CD4-positive, alpha-beta T cell (primary cell): ENCODE results near the gene CYFIP1. TPM values are rescaled to one million over a fixed set of nuclear protein-coding genes. Genes with fewer than 3 reads are reported as not detected.

Experiments
- ATAC-seq: fragments of 200-7000 bp; cut with Tn5 transposase; one replicate; pipeline ENCODE4 v1.10.0; 2022; ENCODE audit warnings: mild to moderate bottlenecking; ENCODE audit not compliant: poor library complexity
- CTCF ChIA-PET: fragments of 350-600 bp; sonication (Branson Sonifier 250); formaldehyde crosslinking; loops from one replicate; lab custom pipeline; 2021; ENCODE audit warnings: antibody characterized with exemption, inconsistent platforms; lab: Charles Lee
- POLR2A ChIA-PET: fragments of 350-600 bp; sonication (Branson Sonifier 250); formaldehyde crosslinking; loops from one replicate; lab custom pipeline; 2021; ENCODE audit warnings: antibody characterized with exemption, inconsistent platforms; lab: Charles Lee
- DNase-seq, 14 experiments: peaks; one replicate each; pipeline ENCODE4 v3.0.0-alpha.2; 2013 to 2020; ENCODE audit warnings: mixed read lengths in 2 of 14
- H3K27ac ChIP-seq, 2 donors: one replicate each; pipeline versions ENCODE4 v1.5.1 to v1.7.0; 2013; ENCODE audit warnings: low read length in 2 of 2, low read depth in 1 of 2, mild to moderate bottlenecking in 1 of 2
- H3K27me3 ChIP-seq, 2 experiments: 1 replicate in 1 of 2; 2 replicates in 1 of 2; pipeline versions ENCODE4 v1.6.1 to v1.7.0; 2013; ENCODE audit warnings: low read length in 2 of 2, control low read depth in 1 of 2, mild to moderate bottlenecking in 1 of 2, moderate library complexity in 1 of 2; ENCODE audit not compliant: insufficient read depth in 2 of 2, control insufficient read depth in 1 of 2
- H3K36me3 ChIP-seq: one replicate; pipeline ENCODE4 v1.6.1; 2013; ENCODE audit warnings: low read length, control low read depth; ENCODE audit not compliant: insufficient read depth
- H3K4me1 ChIP-seq: one replicate; pipeline ENCODE4 v1.6.1; 2013; ENCODE audit warnings: low read length, control low read depth; ENCODE audit not compliant: insufficient read depth
- H3K4me3 ChIP-seq: one replicate; pipeline ENCODE4 v1.5.1; 2013; ENCODE audit warnings: mild to moderate bottlenecking, low read length, moderate library complexity
- H3K9me3 ChIP-seq, 2 experiments: 1 replicate in 1 of 2; 2 replicates in 1 of 2; pipeline versions ENCODE4 v1.6.1 to v1.7.0; 2013; ENCODE audit warnings: low read length in 2 of 2, mild to moderate bottlenecking in 2 of 2, control low read depth in 1 of 2, moderate library complexity in 1 of 2; ENCODE audit not compliant: control insufficient read depth in 1 of 2, insufficient read depth in 1 of 2
- H3K27ac Mint-ChIP-seq: one replicate; pipeline ENCODE4 v1.8.0; 2020; ENCODE audit warnings: mixed read lengths
- H3K27me3 Mint-ChIP-seq: one replicate; pipeline ENCODE4 v1.8.0; 2021; ENCODE audit warnings: mixed read lengths
- H3K36me3 Mint-ChIP-seq: one replicate; pipeline ENCODE4 v1.8.0; 2021; ENCODE audit warnings: low read depth, mixed read lengths
- H3K4me1 Mint-ChIP-seq: one replicate; pipeline ENCODE4 v1.8.0; 2021; ENCODE audit warnings: low read depth, mixed read lengths
- H3K4me3 Mint-ChIP-seq: one replicate; pipeline ENCODE4 v1.8.0; 2020; ENCODE audit warnings: mild to moderate bottlenecking, mixed read lengths
- H3K9me3 Mint-ChIP-seq: one replicate; pipeline ENCODE4 v1.8.0; 2020; ENCODE audit warnings: mixed read lengths
- intact Hi-C, 2 experiments: fragments of 100-400 bp; cut with DNase I in 1 of 2; cut with micrococcal nuclease in 1 of 2; formaldehyde crosslinking; loops; one replicate each; pipeline versions ENCODE4 v1.15.1 to v1.9.0; 2023 to 2025; cut with DNase I, micrococcal nuclease
- total RNA-seq, 174 experiments: library from RNA in 2 of 174; stranded (reverse) in 2 of 174; gene quantifications; one replicate each; pipeline ENCODE4 v1.2.3 and lab custom pipeline; 2021 to 2026
- TF ChIP-seq, protein P1 (sequence below): fragments of 200-600 bp; IDR thresholded peaks from one replicate; pipeline ENCODE4 v1.8.0; 2022; ENCODE audit warnings: antibody characterized with exemption, mild to moderate bottlenecking

CYFIP1 gene
- total RNA-seq, 2 experiments from 2014 or later, result 3.2 to 4.4 TPM

GRCh38 chr15:22911306-22911705 lies 68.9 kb downstream of the CYFIP1 start:
- intact Hi-C loops, result no loop called here
- Histone ChIP-seq H3K27ac (no peak overlapping the region), H3K36me3 (no peaks in the 10 kb centered on the region), H3K4me3 (no peak overlapping the region), H3K4me1 (no peaks in the 10 kb centered on the region), H3K27me3 (no peaks in the 10 kb centered on the region), H3K9me3 (no peaks in the 10 kb centered on the region)
- H3K4me3 Mint-ChIP-seq, result no peak overlapping the region
- ChIA-PET CTCF (no interaction called here), POLR2A (no interaction called here)
- no peaks in the 10 kb centered on the region for H3K9me3 Mint-ChIP-seq
- H3K27me3 Mint-ChIP-seq, result no peaks in the 10 kb centered on the region
- H3K4me1 Mint-ChIP-seq, result no peaks in the 10 kb centered on the region
- TF ChIP-seq, protein P1, sequence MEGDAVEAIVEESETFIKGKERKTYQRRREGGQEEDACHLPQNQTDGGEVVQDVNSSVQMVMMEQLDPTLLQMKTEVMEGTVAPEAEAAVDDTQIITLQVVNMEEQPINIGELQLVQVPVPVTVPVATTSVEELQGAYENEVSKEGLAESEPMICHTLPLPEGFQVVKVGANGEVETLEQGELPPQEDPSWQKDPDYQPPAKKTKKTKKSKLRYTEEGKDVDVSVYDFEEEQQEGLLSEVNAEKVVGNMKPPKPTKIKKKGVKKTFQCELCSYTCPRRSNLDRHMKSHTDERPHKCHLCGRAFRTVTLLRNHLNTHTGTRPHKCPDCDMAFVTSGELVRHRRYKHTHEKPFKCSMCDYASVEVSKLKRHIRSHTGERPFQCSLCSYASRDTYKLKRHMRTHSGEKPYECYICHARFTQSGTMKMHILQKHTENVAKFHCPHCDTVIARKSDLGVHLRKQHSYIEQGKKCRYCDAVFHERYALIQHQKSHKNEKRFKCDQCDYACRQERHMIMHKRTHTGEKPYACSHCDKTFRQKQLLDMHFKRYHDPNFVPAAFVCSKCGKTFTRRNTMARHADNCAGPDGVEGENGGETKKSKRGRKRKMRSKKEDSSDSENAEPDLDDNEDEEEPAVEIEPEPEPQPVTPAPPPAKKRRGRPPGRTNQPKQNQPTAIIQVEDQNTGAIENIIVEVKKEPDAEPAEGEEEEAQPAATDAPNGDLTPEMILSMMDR, result no peak
- H3K36me3 Mint-ChIP-seq, result no peaks in the 10 kb centered on the region
- no peak for ATAC-seq
- no peak overlapping the region for H3K27ac Mint-ChIP-seq
- DNase-seq, result no peak

- no peak for DNase-seq
- H3K27me3 Mint-ChIP-seq, result no peaks in the 10 kb centered on the region
- H3K4me3 ChIP-seq, result no peak overlapping the region
- no peak overlapping the region for H3K4me3 Mint-ChIP-seq
- no peaks in the 10 kb centered on the region for H3K4me1 ChIP-seq
- intact Hi-C loops, result no loop called here
- no peaks in the 10 kb centered on the region for H3K36me3 ChIP-seq
- H3K27ac Mint-ChIP-seq, result no peak overlapping the region
- POLR2A ChIA-PET, result no interaction called here
- H3K9me3 ChIP-seq, result no peaks in the 10 kb centered on the region
- CTCF ChIA-PET, result no interaction called here
- H3K27me3 ChIP-seq, result no peaks in the 10 kb centered on the region
- TF ChIP-seq, protein P1, result no peak
- no peaks in the 10 kb centered on the region for H3K4me1 Mint-ChIP-seq
- H3K36me3 Mint-ChIP-seq, result no peaks in the 10 kb centered on the region
- no peak for ATAC-seq
- no peaks in the 10 kb centered on the region for H3K9me3 Mint-ChIP-seq
- H3K27ac ChIP-seq, result no peak overlapping the region
Observed at GRCh38 chr15:22908830-22909229, 71.3 kb downstream of the CYFIP1 start.

- H3K36me3 Mint-ChIP-seq, result no peaks in the 10 kb centered on the region
- Histone ChIP-seq H3K9me3 (no peaks in the 10 kb centered on the region), H3K27me3 (no peaks in the 10 kb centered on the region), H3K36me3 (no peaks in the 10 kb centered on the region), H3K4me3 (no peak overlapping the region), H3K27ac (no peak overlapping the region), H3K4me1 (no peaks in the 10 kb centered on the region)
- POLR2A ChIA-PET, result no interaction called here
- H3K4me1 Mint-ChIP-seq, result no peaks in the 10 kb centered on the region
- TF ChIP-seq, protein P1, result no peak
- no peaks in the 10 kb centered on the region for H3K9me3 Mint-ChIP-seq
- CTCF ChIA-PET, result no interaction called here
- no peak overlapping the region for H3K27ac Mint-ChIP-seq
- ATAC-seq (no peak), DNase-seq (no peak)
- H3K27me3 Mint-ChIP-seq, result no peaks in the 10 kb centered on the region
- no peak overlapping the region for H3K4me3 Mint-ChIP-seq
- intact Hi-C loops, result no loop called here
Observed at GRCh38 chr15:22907161-22907950, 72.8 kb downstream of the CYFIP1 start.
